Stimulated activated CD8-positive, alpha-beta memory T cell treated with anti-CD3 and anti-CD28 coated beads, Interleukin-2, amount 100 ng/mL, for 1 hour (primary cell): ENCODE measurements around the gene CPXM2.
"Not testable (repeated sequence)": the region's sequence is repeated elsewhere in the genome, so short reads cannot be mapped to it uniquely, and the experiment has no call there.

ENCODE experiments used
- DNase-seq, 2 donors: peaks; one replicate each; pipeline ENCODE4 v3.0.0-alpha.2; 2020; ENCODE audit warnings: low read depth in 2 of 2

The CPXM2 gene

GRCh38 chr10:123744224-123744536 is 147.4 kb downstream of the CPXM2 start:
- DNase-seq, result no peak

- no peak for DNase-seq
These were observed 148.0 kb downstream of the CPXM2 start for GRCh38 chr10:123743441-123744223.

- no peak for DNase-seq
These were observed 148.7 kb downstream of the CPXM2 start for GRCh38 chr10:123742751-123743440.

GRCh38 chr10:123741711-123742110 is 149.9 kb downstream of the CPXM2 start:
- DNase-seq, result no peak

- DNase-seq, result no peak
These were observed 150.5 kb downstream of the CPXM2 start for GRCh38 chr10:123741146-123741545.

GRCh38 chr10:123736917-123737316 is 154.7 kb downstream of the CPXM2 start:
- DNase-seq, result not testable (repeated sequence)

- DNase-seq, result no peak
These were observed 162.1 kb downstream of the CPXM2 start for GRCh38 chr10:123729523-123729922.

- no peak for DNase-seq
These were observed 164.8 kb downstream of the CPXM2 start for GRCh38 chr10:123726836-123727235.

GRCh38 chr10:123726381-123726780 is 165.2 kb downstream of the CPXM2 start:
- DNase-seq, result no peak

- DNase-seq, result no peak
These were observed 166.9 kb downstream of the CPXM2 start for GRCh38 chr10:123724747-123725146.

GRCh38 chr10:123722351-123722750 is 169.3 kb downstream of the CPXM2 start:
- no peak for DNase-seq

- no peak for DNase-seq
These were observed 170.1 kb downstream of the CPXM2 start for GRCh38 chr10:123721441-123722049.

GRCh38 chr10:123720536-123720935 is 171.1 kb downstream of the CPXM2 start:
- DNase-seq, result no peak

- DNase-seq, result no peak
These were observed 173.0 kb downstream of the CPXM2 start for GRCh38 chr10:123718544-123719060.

GRCh38 chr10:123717336-123717735 is 174.3 kb downstream of the CPXM2 start:
- DNase-seq, result no peak

- DNase-seq, result no peak
These were observed 176.1 kb downstream of the CPXM2 start for GRCh38 chr10:123715546-123715945.

- no peak for DNase-seq
These were observed 185.4 kb downstream of the CPXM2 start for GRCh38 chr10:123706236-123706635.

GRCh38 chr10:123704812-123705211 is 186.8 kb downstream of the CPXM2 start:
- DNase-seq, result no peak

- DNase-seq, result no peak
These were observed 187.5 kb downstream of the CPXM2 start for GRCh38 chr10:123704076-123704475.

- no peak for DNase-seq
These were observed 188.3 kb downstream of the CPXM2 start for GRCh38 chr10:123703195-123703790.
